Occipital lobe (tissue), 2 donors: ENCODE results near the gene NECTIN2. TPM values are rescaled to one million over a fixed set of nuclear protein-coding genes. Genes with fewer than 3 reads are reported as not detected.
"Not testable (repeated sequence)": the region's sequence is repeated elsewhere in the genome, so short reads cannot be mapped to it uniquely, and the experiment has no call there.

Experiments
- DNase-seq: peaks from one replicate; lab custom pipeline; 2025; lab: John Stamatoyannopoulos, UW
- total RNA-seq: library from RNA; depleted of rRNA; stranded (reverse); fragments of >200 nt; gene quantifications from one replicate; pipeline ENCODE4 v1.2.3, GENCODE V29; 2014

The NECTIN2 gene
- total RNA-seq, 1 donor from 2014 or later: 29.2 TPM

DNA sequence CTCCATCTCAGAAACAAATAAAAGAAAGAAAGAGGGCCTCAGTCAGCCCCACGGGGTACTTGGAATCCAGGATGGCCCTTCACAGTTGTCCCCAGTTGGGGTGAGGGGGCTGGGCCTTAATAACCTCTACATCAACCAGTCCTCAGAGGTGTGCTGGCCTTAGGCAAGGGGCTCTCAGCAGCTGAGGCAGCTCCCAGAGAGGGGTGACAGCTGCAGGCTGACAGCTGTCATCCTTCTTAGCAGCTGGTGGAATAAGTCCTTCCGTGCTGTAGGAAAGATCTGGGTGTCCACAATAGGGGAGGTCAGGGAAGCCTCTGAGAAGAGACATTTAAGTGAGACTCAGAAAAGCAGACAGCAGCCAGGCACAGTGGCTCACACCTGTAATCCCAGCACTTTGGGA, 29.8 kb upstream of the NECTIN2 start:
- DNase-seq: no peak

DNA sequence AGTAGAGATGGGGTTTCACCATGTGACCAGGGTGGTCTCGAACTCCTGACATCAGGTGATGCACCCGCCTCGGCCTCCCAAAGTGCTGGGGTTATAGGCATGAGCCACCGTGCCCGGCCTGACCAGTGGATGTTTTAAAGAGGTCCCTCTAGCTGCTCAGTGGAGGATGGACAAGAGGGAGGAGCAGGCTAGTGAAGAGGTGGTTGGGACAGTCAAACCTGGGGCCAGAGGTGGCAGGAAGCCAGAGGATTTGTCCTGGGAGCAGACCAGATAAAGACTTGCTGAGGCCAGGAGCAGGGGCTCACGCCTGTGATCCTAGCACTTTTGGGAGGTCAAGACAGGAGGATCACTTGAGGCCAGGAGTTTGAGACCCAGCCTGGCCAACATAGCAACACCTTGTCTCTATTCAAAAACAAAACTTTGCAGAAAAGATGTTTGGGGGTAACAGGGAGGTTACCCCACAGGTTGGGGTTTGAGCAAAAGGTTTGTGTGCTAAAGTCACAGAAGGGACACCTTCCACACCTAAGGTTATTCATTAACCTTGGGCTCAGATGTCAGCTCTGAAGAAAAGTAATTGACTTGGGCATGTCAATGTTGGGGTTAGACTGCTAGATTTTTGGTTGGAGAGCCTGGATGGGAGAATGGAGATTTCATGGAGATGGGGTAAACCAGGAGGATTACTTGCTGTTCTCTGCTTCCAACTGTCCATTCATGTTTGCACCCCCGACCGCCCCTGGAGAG, 28.2 kb upstream of the NECTIN2 start:
- no peak for DNase-seq

GRCh38 chr19:44818466-44819031, 27.5 kb upstream of the NECTIN2 start:
- DNase-seq: no peak

GRCh38 chr19:44819246-44819832, 26.8 kb upstream of the NECTIN2 start:
- no peak for DNase-seq

GRCh38 chr19:44820648-44821609, 25.2 kb upstream of the NECTIN2 start:
- DNase-seq: no peak

DNA sequence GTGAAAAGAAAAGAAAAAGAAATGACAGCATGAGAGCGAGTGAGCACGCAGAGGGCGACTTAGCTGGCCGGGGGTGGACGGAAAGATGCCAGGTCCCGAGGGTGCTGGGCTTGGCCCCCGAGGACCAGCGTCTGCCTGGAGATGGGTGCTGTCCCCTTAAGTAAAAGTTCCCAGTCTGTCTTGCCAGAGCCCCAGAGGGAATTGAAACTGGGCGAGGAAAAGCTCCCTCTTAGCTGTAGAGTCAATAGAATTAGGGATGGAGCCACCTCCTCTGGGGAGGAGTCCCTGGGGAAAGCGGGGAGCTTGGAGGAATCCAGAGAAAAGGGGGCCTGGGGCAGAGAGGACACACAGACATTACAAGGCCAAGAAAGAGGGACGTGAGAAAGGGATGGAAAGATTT, 23.9 kb upstream of the NECTIN2 start:
- no peak for DNase-seq

GRCh38 chr19:44822670-44823372, 23.3 kb upstream of the NECTIN2 start:
- no peak for DNase-seq

GRCh38 chr19:44823373-44823698, 22.8 kb upstream of the NECTIN2 start:
- DNase-seq: no peak

GRCh38 chr19:44824761-44825160, 21.3 kb upstream of the NECTIN2 start:
- no peak for DNase-seq

DNA sequence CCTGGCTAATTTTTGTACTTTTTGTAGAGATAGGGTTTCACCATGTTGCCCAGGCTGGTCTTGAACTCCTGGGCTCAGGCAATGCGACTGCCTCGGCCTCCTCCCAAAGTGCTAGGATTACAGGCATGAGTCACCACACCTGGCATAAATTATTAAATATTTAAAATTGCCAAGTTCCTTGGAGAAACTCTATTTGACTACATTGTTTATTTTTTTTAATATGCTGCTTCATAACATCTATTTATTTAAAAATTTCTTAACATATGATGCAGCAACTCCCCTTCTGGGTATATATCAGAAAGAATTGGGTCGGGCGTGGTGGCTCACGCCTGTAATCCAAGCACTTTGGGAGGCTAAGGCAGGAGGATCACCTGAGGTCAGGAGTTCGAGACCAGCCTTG, 13.2 kb upstream of the NECTIN2 start:
- DNase-seq: not testable (repeated sequence)

GRCh38 chr19:44834399-44834798, 11.7 kb upstream of the NECTIN2 start:
- not testable (repeated sequence) for DNase-seq

GRCh38 chr19:44839276-44839675, 6.8 kb upstream of the NECTIN2 start:
- no peak for DNase-seq

DNA sequence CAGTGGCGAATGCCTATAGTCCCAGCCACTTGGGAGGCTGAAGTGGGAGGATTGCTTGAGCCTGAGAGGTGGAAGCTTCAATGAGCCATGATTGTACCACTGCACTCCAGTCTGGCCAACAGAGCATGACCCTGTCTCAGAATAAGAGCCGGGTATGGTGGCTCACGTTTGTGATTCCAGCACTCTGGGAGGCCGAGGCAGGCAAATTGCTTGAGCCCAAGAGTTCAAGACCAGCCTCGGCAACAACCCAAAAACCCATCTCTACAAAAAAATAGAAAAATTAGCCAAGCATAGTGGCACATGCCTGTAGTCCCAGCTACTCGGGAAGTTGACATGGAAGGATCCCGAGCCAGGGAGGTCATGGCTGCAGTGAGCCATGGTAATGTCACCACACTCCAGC, 5.3 kb upstream of the NECTIN2 start:
- no peak for DNase-seq

DNA sequence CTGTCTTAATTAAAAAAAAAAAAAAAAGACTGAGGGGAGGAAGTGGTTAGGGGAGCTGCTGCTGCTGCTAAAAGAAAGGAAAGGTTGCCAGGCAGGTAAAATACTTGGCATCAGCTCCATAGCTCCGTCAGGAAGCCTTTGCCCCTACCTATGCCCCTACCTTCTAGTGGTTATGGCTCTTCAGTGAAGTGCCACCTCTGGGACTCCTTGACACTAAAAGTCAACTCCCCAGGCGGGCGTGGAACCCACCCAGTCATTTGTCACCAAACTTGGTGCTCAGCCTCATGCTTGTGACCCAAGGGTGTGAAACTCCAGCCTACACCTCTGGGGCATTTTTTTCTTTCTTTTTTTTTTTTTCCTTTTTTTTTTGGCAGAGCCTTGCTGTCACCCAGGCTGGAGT, 4.9 kb upstream of the NECTIN2 start:
- no peak for DNase-seq

DNA sequence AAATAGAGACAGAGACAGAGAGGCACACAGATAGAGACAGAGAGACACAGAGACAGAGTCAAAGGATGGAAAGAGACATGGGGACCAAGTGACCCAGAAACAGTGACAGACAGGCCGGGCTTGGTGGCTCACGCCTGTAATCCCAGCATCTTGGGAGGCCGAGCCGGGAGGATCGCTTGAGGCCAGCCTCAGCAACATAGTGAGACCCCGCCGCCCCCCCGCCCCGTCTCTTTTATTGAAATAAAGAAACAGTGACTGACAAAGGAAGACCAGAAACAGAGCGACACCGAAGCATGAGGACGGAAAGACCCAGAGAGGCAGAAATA, 848 bp upstream of the NECTIN2 start:
- no peak for DNase-seq

DNA sequence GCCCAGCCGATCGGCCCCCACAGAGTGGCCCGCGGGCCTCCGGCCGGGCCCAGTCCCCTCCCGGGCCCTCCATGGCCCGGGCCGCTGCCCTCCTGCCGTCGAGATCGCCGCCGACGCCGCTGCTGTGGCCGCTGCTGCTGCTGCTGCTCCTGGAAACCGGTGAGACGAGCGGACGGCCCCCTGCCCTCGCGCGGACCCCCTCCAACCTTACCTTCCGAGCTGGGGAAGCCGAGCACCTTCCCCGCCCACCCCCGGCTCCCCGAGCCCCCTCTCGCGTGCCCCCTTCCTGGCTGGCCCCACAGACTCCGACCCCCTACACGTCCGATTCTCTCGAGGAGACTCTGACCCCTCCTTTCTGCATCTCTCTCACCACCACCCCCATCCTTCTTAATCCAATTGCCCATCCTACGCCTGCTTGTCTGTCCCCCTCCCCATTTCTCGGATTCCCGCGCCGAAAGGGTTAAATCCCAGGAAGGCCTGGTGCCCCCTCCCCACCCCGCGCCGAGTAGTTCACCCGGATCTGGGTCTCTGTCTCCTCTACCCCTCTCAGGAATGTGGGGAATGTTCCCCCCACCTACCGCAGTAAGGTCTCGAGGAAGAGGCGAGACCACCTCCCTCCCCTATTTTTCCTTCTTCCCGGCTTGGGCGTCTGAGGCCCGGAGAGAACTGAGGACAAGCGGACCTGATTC, 502 bp downstream of the NECTIN2 start:
- DNase-seq: no peak

DNA sequence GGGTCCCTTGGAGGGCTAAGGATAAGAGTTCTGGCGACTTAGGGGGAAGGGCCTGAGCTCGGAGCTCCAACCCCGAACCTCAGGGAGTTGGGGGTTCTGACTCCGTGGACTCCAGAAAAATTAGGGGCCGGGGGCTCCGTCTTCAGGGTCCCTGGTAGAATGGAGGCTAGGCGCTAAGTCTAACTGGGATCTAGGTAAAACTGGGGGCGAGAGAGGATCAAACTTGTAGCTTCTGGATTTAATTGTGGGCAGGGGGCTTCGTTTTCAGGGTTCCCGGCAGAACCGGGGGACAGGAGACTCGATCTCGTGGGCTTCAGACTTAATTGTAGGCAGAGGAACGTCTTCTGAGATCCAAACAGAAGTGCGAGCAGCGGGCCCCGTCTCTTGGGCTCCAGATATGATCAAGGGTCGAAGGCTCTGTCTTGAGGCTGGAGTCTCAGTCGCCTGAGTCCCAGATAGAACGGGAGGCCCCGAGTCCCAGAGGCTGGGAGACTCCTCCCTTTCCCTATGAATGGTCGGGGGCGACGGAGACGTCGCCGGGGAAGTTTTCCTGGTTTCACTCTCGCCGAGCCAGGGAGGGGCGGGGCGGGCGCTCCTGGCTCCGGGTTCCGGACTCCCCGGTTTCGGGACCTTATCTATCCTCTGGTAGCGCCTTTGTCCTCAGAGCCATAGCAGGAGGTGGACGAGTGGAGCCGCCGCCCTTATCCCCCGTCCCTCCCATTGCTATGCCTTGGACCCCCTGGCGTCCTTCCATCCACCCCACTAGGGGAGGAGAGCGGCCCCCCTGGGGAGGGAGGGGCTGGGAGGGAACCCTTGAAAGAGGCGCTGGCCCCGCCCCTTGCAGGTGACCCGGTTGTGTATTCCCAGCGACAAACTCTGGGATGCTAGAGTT, 1.3 kb downstream of the NECTIN2 start:
- no peak for DNase-seq

DNA sequence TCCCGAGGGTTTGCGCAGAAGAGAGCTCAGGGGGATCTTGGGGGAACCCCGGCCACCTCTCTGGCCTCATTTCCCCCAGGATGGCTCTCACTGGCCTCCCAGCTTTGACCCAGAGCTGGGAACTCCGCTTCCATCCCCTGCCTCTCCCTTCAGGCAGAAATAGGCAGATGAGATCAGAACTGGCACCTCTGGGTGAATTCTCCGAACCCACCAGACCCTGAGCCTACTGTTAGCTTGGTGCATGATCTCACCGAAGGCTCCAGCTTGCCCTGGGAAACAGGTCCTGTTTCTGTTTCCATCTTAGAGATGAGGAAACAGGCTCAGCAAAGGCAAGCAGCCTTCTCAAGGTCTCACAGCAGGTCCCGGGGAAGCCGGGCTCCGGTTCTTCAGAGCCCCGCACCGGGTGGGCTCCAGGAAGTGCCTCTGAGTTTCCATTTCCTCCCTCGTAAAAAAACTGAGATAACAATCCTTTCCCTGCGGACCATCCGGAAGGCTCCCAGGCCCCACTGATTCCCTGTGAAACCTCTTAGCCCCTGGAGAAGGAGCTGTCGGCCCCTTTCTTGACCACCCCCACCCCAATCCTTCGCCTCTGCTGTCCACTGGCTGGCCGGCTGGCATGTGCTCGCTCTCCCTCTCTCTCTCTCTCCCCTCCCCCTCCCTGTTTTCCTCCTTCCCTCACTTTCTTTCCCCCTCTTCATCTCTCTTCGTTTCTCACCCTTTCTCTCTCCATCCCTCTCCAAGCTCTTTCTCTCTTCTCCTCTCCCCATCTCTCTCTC, 2.1 kb downstream of the NECTIN2 start:
- no peak for DNase-seq

DNA sequence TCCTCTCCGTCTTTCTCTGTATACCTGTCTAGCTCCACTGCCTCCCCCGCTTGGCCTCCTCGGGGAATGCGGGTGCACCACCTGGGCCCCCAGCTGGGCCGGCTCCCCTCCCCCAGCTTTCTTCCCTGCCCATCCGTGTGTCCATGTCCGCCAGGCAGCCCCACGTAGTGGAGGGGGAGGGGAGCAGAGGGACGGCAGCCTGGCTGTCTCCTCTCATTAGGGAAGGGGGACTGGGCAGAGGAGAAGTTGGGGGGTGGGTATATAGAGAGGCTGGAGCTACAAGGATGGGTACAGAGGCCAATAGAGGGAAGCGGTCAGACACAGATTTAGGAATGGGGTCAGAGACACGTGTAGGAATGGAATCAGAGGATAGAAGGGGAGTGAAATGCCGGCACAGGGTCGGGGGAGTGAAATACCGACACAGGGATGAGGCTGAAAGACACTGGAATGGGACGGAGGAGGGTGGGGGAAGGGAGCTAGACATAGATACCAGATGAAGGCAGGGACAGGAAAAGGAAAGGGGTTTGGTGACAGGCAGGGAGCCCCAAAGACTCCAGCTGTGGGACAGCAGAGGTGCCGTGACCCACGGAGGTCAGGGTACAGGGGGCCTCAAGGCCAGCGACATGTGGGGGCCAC, 2.8 kb downstream of the NECTIN2 start:
- no peak for DNase-seq
